EH (cell line): Measurements from ENCODE around the gene PTRH2.

Experiments used
- DNase-seq: peaks from one replicate; pipeline ENCODE4 v3.0.0-alpha.2; 2015; ENCODE audit warnings: low read depth

Gene PTRH2

GRCh38 chr17:59719526-59719925, 12.3 kb upstream of the PTRH2 start:
- no peak for DNase-seq

GRCh38 chr17:59716427-59716826, 9.2 kb upstream of the PTRH2 start:
- no peak for DNase-seq

DNA sequence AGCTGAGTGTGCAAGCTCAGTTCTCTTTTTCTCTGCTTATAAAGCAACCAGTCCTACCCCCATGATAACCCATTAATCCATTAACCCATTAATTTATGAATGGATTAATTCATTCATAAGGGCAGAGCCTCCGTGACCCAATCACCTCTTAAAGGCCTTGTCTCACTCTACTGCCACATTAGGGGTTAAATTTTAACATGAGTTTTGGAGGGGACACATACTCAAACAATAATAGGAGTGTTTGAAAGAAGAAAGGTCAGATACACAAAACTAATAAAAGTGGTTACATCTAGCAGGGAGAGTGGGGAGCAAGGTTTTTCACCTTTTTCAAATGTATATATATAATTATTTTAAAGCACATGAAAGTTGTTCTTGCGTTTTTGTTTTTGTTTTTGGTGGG, 7.0 kb upstream of the PTRH2 start:
- DNase-seq = no peak

GRCh38 chr17:59712862-59713261, 5.6 kb upstream of the PTRH2 start:
- no peak for DNase-seq

DNA sequence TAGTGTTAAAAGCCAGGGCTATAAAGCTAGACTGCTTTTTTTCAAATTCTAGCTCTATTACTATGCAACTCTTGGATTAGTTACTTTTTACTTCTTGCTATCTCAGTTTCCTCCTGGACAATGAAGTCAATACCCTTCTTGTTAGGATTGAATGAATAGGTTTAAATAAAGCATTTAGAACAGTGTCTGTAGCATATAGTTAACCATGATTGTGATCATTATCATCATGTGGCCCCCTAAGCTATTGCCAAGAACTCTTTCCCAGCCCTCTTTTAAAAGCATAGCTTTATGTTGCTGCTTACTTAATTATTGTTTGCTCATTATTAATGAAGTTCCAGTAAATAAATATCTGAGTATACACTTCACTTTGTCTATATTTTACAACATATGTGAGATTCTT, 4.7 kb upstream of the PTRH2 start:
- no peak for DNase-seq

GRCh38 chr17:59707971-59708430, 771 bp upstream of the PTRH2 start:
- DNase-seq = no peak

- no peak for DNase-seq
Observed at GRCh38 chr17:59702304-59702703, 4.9 kb downstream of the PTRH2 start.

DNA sequence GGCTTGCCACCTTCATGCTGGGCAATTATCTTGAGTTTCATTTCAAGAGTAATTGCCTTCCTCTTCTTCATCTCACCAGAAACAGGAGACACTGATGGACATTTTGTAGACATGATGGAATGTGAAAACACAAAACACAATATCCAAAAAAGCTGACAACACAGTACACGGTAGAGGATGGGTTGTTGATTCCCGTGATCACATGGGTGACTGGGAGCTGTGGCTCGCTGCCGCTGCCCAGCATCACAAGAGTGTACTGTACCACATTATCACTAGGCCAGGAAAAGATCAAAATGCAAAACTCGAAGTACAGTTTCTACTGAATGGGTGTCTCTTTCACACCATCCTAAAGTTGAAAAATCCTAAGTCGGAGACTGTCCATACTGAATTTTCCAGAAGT, 7.4 kb downstream of the PTRH2 start:
- no peak for DNase-seq

- no peak for DNase-seq
Observed at GRCh38 chr17:59699218-59699617, 8.0 kb downstream of the PTRH2 start.

DNA sequence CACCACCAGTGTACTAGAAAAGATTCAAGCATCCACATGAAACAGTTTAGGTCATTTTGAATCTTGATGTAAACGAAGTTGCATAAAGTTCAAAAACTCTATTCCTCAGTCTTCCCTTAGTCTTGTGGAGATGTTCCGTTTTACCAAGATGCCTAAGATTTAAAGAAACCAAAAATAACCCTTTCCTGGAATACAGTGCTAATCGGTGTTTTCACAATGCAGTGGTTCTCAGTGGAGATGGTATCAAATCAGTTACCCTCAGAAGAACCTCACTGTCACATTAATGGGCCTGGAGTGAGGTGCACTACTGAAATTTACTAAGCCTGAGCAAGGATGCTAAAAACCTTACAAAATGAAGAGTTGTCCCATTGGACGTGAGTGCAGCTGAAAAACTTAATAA, 9.1 kb downstream of the PTRH2 start:
- no peak for DNase-seq

- no peak for DNase-seq
Observed at GRCh38 chr17:59696682-59697277, 10.4 kb downstream of the PTRH2 start.

DNA sequence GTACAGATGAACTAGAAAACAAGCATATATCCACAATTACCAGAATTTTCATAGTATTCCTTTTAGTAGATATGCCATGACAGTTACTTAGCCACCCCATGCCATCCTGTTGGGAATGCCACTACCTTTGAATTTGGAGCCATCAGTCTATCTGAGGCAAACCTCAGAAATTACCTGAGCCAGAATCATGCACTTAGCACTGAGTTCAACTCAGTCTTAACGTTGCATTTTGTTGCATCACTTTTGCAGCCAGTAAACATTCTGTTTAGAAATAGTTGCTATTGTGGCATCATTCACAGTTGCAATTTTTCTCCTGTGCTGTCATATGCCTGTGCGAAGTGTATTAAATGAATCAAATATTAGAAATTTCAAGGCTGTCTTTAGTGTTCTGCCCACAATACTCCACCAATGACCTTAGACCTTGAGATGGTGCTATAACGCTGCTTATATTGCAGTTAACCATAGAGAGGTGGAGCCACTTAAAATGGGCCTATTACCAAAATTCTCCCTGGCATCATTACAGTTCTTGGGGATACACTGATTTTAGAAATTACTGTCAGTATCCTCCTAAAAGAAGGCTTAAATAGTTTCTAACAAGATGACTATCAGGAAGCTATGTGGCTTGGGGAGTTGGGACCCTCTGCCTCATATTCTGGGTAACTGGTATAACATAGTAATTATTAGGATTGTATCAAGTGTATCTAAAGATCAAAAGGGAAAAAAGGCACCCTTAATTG, 11.1 kb downstream of the PTRH2 start:
- DNase-seq = no peak

DNA sequence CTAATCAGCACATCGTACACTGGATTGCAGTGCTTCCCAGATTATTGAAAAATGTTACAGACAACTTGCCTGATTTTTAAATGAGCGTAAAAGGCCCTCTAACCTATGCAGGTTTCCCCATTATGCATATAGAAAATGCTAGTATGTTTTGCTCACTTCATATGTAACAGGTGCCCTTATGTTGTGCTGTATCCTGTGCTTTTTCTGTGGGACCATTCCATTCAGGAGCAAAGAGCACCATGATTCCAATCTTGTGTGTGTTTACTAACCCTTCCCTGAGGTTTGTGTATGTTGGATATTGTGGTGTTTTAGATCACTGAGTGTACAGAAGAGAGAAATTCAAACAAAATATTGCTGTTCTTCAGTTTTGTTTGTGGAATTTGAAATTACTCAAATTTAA, 12.9 kb downstream of the PTRH2 start:
- no peak for DNase-seq

DNA sequence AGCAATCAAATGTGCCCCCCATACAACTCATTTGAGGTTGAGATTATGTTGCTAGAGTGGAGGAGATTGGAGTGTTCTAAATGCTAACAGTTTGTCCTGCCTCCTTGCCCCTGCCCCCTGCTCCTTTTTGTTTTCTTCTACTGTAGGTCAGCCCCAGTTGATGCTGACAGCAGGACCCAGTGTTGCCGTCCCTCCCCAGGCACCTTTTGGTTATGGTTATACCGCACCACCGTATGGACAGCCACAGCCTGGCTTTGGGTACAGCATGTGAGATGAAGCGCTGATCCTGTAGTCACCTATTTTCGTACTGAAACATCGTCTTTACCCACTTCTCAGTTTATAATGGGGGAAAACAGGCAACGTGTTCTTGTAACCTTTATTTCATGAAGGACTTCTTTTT, 13.6 kb downstream of the PTRH2 start:
- DNase-seq = no peak

DNA sequence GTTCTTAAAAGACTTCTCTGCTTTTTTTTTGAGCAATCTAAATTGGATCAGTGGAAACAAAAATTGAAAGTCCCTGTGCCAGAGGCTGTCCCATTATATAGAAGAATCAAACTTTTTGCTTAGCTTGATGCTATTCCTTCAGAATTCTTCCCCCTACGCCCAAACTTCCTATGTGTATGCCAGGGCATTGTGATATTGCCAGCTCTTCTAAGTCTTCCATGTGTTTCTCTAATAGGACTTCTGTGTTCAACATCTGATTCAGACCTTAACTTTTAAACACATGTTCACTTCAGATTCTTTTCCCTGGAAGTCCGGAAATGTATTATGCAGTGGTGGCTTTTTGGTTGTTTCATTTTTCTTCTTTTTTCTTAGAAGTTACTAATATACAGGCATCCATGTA, 18.7 kb downstream of the PTRH2 start:
- no peak for DNase-seq

DNA sequence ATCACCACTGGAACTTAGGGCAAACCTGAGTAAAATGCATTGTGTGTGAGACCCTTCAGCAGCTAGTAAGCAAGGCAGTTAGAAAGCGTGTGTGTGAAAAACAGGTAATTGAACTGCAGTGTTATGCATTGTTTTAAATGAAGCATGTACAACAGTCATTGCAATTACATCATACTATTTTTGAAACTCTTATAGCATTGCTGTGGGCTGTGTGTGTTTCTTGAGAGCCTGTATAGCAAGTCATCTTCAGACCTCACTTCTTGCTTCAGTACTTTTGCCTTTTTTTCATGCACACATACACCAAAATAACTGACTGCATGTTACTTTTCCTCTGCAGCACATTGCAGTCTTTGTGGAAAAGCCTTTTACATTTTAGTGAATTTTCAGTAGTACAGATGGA, 19.2 kb downstream of the PTRH2 start:
- DNase-seq = no peak

GRCh38 chr17:59684967-59685366, 22.3 kb downstream of the PTRH2 start:
- no peak for DNase-seq

- DNase-seq = no peak
Observed at GRCh38 chr17:59683283-59683682, 23.9 kb downstream of the PTRH2 start.

DNA sequence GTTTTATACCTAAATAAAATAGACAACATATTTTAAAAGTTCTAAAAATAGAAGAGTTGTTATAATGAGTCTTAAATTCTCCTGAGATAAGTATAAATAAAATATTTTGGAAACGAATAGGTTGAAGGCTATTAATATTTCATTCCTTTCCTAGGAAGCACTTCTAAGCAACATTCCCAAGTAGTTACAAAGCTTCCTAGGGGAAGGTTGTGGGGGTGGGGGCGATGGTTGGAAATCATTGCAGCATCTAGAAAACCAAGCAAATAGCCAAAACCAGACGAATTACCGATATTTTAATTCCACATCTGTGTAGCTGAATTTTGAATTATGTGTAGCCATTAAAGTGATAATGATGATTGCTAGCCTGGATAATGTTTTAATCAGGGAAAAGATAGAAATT, 26.9 kb downstream of the PTRH2 start:
- DNase-seq = peak; percentile 76

GRCh38 chr17:59678918-59679317, 28.3 kb downstream of the PTRH2 start:
- no peak for DNase-seq

DNA sequence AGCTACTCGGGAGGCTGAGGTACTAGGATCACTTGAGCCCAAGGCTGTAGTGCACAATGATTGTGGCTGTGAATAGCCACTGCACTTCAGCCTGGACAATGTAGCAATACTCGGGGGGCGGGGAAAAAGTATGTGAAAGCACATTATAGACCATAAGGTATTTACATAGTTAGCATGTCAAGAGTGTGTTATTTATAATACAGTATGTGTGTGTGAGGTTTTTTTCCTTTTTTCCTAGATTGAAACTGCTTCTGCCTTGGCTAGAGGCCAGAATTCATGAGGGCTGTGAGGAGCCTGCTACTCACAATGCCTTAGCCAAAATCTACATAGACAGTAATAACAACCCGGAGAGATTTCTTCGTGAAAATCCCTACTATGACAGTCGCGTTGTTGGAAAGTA, 30.5 kb downstream of the PTRH2 start:
- DNase-seq = peak; percentile 35

DNA sequence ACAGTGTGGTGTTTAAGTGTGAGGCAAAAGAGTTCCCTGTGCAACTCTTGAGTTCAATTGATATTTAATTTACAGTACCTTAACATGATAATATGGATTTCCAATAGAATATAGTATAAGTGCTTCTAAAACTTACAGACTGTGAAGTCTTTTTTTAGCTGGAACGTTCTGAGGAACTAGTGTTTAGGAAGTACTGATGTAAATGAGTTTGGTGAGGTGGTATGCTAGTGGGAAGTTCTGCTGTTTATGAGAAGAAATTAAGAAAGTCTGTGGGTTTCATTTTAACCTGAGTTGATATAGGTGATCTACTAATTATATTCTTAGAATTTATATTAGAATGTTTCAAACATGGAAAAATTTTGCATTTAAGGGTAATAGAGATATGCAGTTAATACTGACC, 32.0 kb downstream of the PTRH2 start:
- no peak for DNase-seq

GRCh38 chr17:59671386-59671785, 35.8 kb downstream of the PTRH2 start:
- no peak for DNase-seq

- DNase-seq = no peak
Observed at GRCh38 chr17:59669944-59670343, 37.3 kb downstream of the PTRH2 start.
